ENCODE measurements around the gene BCAS3.

- no peak for TF ChIP-seq CTCF (conservative IDR thresholded peaks at IDR 0.05)
- TF ChIP-seq ZFX (IDR thresholded peaks at IDR 0.05) = no peak
Measured at GRCh38 chr17:60675997-60676396, 1.7 kb upstream of the BCAS3 start.

Measured in C4-2B (cell line).